GM10266 (cell line): ENCODE measurements around the gene SMIM45.

ENCODE experiments used
- DNase-seq: peaks from one replicate; pipeline ENCODE4 v3.0.0; 2012; ENCODE audit errors: extremely low spot score
- TF ChIP-seq, protein P1 (sequence below): IDR thresholded peaks from 2 replicates; pipeline ENCODE4 v1.5.1; 2012; ENCODE audit warnings: mild to moderate bottlenecking, low read depth; ENCODE audit not compliant: control insufficient read depth, insufficient read depth; ENCODE audit errors: missing control alignments

The SMIM45 gene

DNA sequence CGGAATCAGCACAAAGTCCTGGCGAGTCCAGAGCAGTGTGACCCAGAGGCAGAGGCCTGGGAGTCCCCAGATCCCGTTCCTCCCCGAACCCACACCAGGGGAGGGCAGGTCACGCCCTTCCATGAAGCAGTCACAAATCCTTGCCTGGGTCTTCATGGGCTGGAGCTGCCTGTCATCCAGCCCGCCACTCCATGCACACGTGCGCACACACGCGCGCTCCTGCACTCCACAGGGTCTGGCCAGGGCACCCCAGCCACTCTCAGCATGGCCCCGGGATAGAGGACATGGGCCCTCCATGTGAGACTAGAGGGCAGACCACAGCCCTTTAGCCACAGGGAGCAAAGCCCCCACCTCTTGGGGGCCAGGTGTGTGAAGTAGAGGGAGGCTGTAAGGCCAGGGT lies 19.6 kb upstream of the SMIM45 start:
- DNase-seq = no peak
- TF ChIP-seq, protein P1, sequence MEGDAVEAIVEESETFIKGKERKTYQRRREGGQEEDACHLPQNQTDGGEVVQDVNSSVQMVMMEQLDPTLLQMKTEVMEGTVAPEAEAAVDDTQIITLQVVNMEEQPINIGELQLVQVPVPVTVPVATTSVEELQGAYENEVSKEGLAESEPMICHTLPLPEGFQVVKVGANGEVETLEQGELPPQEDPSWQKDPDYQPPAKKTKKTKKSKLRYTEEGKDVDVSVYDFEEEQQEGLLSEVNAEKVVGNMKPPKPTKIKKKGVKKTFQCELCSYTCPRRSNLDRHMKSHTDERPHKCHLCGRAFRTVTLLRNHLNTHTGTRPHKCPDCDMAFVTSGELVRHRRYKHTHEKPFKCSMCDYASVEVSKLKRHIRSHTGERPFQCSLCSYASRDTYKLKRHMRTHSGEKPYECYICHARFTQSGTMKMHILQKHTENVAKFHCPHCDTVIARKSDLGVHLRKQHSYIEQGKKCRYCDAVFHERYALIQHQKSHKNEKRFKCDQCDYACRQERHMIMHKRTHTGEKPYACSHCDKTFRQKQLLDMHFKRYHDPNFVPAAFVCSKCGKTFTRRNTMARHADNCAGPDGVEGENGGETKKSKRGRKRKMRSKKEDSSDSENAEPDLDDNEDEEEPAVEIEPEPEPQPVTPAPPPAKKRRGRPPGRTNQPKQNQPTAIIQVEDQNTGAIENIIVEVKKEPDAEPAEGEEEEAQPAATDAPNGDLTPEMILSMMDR = no peak

DNA sequence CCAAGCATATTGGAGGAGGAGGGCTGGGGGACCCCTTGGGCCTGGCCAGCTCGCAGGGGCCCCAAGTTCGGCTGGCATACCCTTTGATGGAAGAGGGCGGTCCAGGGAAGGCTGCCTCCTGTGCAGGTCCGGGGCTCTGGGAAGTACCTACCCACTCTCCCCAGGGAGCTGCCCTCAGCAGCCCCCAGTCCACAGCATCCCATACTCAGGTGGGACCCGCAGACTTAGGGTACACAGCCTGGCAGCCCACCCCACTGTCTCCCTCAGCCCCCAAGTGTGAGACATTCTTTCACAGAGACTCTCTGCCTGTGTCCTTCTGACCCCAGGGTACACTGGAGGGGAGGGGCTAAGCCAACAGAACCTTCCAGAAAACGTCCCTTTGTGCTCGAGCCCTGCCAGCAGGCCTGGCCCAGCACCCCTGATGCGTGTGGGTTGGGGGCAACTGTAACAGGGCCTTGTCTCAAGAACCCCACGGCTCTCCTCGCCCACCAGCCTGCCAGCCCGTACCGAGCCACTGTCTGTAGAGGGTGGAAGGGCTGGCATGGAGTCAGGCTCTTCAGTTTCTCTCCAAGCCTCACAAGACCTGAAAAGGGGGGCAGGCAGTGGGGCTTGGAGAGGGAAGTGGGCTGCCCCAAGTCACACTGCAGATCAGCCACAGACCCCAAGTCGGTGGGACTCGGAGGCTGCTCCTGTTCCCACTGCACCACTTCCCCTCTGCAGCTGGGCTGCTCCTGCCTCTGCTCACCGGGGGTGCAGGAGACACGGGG lies 18.4 kb upstream of the SMIM45 start:
- TF ChIP-seq, protein P1 = no peak
- DNase-seq = no peak

DNA sequence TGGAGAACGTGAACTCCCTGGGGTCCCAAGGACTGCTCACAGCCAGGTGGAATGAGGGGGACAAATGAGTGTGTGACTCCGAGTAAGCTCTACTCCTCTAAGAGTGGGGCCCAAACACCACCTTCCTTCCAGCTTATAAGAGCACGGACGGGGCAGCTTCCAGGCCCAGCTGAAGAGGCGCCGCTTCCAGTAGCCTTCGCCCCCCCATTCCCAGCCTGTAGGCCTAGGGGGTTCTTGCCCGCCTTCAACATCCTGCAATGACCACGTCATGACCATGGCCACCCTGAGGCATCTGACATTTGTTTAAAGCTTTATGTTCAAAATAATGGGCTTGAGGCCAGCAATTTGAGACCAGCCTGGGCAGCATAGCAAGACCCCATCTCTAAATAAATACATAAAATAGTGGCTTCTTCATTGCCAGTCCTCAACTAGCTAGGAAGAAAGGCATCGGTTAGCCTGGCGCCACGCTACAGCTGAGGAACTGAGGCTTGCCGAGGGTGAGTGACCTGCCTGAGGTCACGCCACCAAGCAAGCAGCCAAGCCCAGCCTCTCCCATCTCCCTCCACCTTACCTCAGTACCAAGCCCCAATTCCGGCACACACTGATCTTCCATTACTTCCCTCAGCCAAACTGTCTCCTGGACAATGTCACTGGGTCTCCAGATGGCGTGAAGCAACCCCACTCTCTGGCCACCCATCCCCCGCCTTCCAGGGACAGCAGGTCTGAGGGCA lies 17.5 kb upstream of the SMIM45 start:
- TF ChIP-seq, protein P1 = no peak
- DNase-seq = no peak

DNA sequence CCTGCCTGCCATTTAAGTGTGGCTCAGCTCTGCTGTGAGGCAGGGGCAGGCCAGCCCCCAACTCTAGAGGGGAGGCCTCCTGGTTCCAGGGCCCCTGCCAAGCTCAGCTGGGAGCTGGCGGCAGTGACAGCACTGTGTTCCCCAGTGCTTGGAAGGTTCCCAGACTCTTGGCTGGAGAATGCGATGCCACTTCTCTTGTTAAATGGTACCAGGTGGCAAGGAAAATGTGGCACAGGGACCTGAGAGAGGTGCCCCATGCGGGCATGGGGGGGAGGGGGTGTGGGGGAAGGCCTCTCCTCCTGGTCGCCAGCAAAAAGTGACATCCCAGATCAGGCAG lies 17.0 kb upstream of the SMIM45 start:
- TF ChIP-seq, protein P1 = no peak
- no peak for DNase-seq

DNA sequence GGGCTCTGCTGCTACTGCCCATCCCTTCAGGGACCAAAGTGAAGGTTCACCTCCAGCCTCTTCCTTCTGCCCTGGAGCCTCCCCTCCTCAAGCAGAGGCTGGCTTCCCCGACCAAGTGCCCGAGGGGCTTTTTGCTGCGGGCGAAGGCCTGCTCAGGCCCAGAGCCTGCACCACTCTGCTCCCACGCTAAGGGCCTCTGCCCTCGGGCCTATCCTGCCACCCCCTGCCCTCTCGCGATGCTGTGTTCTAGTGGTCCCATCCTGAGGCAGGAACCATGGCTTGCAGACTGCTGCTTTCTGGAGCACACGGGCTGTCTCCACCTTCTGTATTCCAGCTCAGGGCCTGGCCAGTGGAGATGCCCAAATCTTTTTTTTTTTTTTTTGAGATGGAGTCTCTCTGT lies 16.4 kb upstream of the SMIM45 start:
- TF ChIP-seq, protein P1 = no peak
- DNase-seq = no peak

DNA sequence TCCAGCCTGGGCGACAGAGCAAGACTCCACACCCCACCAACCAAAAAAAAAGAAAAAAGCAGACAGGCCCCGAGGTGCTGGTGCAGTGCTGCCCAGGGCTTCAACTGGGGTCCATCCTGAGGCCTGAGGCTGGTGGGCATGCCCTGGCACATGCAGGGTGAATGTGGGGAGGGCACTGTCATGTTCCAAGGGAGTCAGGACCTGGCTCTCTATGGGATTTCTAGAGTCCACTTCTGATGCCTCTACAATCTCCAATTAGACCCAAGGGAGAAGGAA lies 15.1 kb upstream of the SMIM45 start:
- TF ChIP-seq, protein P1 = no peak
- DNase-seq = no peak
